HEK293 (cell line): ENCODE results near the gene RASSF5.

Experiments used
- GFI1B ChIP-seq: fragments of 450-650 bp; formaldehyde crosslinking; IDR thresholded peaks from 2 replicates; pipeline ENCODE4 v1.5.1; 2016; ENCODE audit warnings: missing biosample characterization, missing genetic modification characterization
- SP2 ChIP-seq: fragments of 450-650 bp; formaldehyde crosslinking; IDR thresholded peaks from 2 replicates; pipeline ENCODE4 v1.5.1; 2016; ENCODE audit warnings: missing biosample characterization, missing genetic modification characterization
- SP7 ChIP-seq: fragments of 450-650 bp; formaldehyde crosslinking; IDR thresholded peaks from 2 replicates; pipeline ENCODE4 v1.5.1; 2016; ENCODE audit warnings: missing biosample characterization, missing genetic modification characterization
- ZNF112 ChIP-seq: fragments of 450-650 bp; formaldehyde crosslinking; IDR thresholded peaks from 2 replicates; pipeline ENCODE4 v1.5.0; 2017; ENCODE audit warnings: missing biosample characterization, missing genetic modification characterization
- ZNF202 ChIP-seq: fragments of 450-650 bp; formaldehyde crosslinking; IDR thresholded peaks from 2 replicates; pipeline ENCODE4 v1.5.1; 2016; ENCODE audit warnings: missing biosample characterization, missing genetic modification characterization, borderline replicate concordance
- ZNF24 ChIP-seq: fragments of 450-650 bp; formaldehyde crosslinking; IDR thresholded peaks from 2 replicates; pipeline ENCODE4 v1.5.1; 2016; ENCODE audit warnings: missing biosample characterization, missing genetic modification characterization
- ZNF626 ChIP-seq: fragments of 450-650 bp; sonication (Bioruptor Pico); formaldehyde crosslinking; IDR thresholded peaks from 2 replicates; pipeline ENCODE4 v1.5.1; 2018; ENCODE audit warnings: missing biosample characterization, missing genetic modification characterization, inconsistent platforms
- ZNF785 ChIP-seq: fragments of 450-650 bp; formaldehyde crosslinking; IDR thresholded peaks from 2 replicates; pipeline ENCODE4 v1.5.1; 2016; ENCODE audit warnings: missing biosample characterization, missing genetic modification characterization
- TF ChIP-seq, protein P1 (sequence below): fragments of 450-650 bp; formaldehyde crosslinking; IDR thresholded peaks from 2 replicates; pipeline ENCODE4 v1.5.1; 2016; ENCODE audit warnings: missing biosample characterization, missing genetic modification characterization
- TF ChIP-seq, protein P2 (sequence below): fragments of 450-650 bp; formaldehyde crosslinking; IDR thresholded peaks from 2 replicates; pipeline ENCODE4 v1.5.1; 2016; ENCODE audit warnings: missing biosample characterization, missing genetic modification characterization, low read depth

DNA sequence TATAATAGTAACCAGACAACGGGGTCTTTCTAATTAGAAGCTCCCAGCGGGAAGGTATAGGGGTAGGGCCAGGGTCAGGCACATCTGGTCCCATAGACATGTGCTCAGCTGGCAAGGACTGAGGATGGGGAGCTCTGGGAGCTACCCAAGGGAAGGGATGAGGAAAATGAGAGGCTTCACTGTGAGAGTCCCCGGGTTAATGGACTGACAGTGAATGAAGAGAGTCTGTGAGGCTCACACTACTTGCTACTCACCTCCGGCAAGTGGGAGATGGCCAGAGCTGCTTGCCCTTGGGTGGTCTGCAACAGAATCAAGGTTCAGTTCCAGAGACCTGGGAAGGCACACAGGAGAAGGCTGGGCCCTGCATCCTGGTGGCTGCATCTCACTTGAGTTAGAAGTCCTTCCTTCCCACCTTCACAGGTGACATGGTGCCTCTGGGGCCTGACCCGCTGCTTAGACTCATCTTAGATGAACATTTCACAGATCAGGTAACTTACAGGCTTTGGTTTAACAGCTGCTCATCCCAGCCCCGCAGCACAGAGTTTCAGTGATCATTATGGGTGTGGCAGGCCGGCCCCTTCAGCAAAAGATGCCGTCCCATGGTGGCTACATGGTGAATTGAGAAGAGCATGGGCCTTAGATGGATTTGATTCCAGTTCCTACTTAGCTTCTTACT is 73.2 kb downstream of the RASSF5 start:
- TF ChIP-seq SP7 (tag by site-specific recombination) (no peak), ZNF202 (tag by site-specific recombination) (no peak), ZNF785 (tag by site-specific recombination) (no peak), SP2 (tag by site-specific recombination) (no peak), GFI1B (tag by site-specific recombination) (no peak), ZNF112 (tag by site-specific recombination) (no peak), ZNF626 (tag by site-specific recombination) (no peak), ZNF24 (no peak)
- TF ChIP-seq, protein P1, sequence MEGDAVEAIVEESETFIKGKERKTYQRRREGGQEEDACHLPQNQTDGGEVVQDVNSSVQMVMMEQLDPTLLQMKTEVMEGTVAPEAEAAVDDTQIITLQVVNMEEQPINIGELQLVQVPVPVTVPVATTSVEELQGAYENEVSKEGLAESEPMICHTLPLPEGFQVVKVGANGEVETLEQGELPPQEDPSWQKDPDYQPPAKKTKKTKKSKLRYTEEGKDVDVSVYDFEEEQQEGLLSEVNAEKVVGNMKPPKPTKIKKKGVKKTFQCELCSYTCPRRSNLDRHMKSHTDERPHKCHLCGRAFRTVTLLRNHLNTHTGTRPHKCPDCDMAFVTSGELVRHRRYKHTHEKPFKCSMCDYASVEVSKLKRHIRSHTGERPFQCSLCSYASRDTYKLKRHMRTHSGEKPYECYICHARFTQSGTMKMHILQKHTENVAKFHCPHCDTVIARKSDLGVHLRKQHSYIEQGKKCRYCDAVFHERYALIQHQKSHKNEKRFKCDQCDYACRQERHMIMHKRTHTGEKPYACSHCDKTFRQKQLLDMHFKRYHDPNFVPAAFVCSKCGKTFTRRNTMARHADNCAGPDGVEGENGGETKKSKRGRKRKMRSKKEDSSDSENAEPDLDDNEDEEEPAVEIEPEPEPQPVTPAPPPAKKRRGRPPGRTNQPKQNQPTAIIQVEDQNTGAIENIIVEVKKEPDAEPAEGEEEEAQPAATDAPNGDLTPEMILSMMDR (tag by site-specific recombination), result no peak
- TF ChIP-seq, protein P2, sequence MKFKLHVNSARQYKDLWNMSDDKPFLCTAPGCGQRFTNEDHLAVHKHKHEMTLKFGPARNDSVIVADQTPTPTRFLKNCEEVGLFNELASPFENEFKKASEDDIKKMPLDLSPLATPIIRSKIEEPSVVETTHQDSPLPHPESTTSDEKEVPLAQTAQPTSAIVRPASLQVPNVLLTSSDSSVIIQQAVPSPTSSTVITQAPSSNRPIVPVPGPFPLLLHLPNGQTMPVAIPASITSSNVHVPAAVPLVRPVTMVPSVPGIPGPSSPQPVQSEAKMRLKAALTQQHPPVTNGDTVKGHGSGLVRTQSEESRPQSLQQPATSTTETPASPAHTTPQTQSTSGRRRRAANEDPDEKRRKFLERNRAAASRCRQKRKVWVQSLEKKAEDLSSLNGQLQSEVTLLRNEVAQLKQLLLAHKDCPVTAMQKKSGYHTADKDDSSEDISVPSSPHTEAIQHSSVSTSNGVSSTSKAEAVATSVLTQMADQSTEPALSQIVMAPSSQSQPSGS (tag by site-specific recombination), result no peak
